Loucy (cell line): ENCODE data around the gene RUNX1.

ENCODE experiments used
- H2AFZ ChIP-seq: fragments of 200-600 bp; sonication (generic); 2 replicates; pipeline ENCODE4 v1.6.0; 2016; ENCODE audit warnings: antibody characterized with exemption, mild to moderate bottlenecking, low read length, moderate library complexity
- H3F3A ChIP-seq: fragments of 200-600 bp; 2 replicates; pipeline ENCODE4 v1.6.0; 2016; ENCODE audit warnings: antibody characterized with exemption, low read depth, mild to moderate bottlenecking
- H3K27me3 ChIP-seq: fragments of 200-600 bp; sonication (generic); 2 replicates; pipeline ENCODE4 v1.6.1; 2014; ENCODE audit warnings: low read length, mild to moderate bottlenecking; ENCODE audit not compliant: insufficient read depth, poor library complexity, severe bottlenecking
- H3K36me3 ChIP-seq: fragments of 200-600 bp; sonication (generic); 2 replicates; pipeline ENCODE4 v1.6.1; 2016; ENCODE audit warnings: low read length; ENCODE audit not compliant: insufficient read depth
- H3K4me1 ChIP-seq: fragments of 200-600 bp; sonication (generic); 2 replicates; pipeline ENCODE4 v1.5.1; 2014; ENCODE audit warnings: low read length, mild to moderate bottlenecking; ENCODE audit not compliant: insufficient read depth, poor library complexity, severe bottlenecking
- H3K4me2 ChIP-seq: fragments of 200-600 bp; sonication (generic); 2 replicates; pipeline ENCODE4 v1.6.0; 2014; ENCODE audit warnings: antibody characterized with exemption, low read length, low read depth, mild to moderate bottlenecking; ENCODE audit not compliant: poor library complexity, severe bottlenecking
- H3K4me3 ChIP-seq: fragments of 200-600 bp; sonication (generic); 2 replicates; pipeline ENCODE4 v1.5.1; 2014; ENCODE audit warnings: low read length, mild to moderate bottlenecking, mixed read lengths; ENCODE audit not compliant: poor library complexity, severe bottlenecking
- H3K79me2 ChIP-seq: fragments of 200-600 bp; sonication (generic); 2 replicates; pipeline ENCODE4 v1.6.1; 2014; ENCODE audit warnings: low read length; ENCODE audit not compliant: insufficient read depth
- H3K9ac ChIP-seq: fragments of 200-600 bp; sonication (generic); 2 replicates; pipeline ENCODE4 v1.6.0; 2014; ENCODE audit warnings: mild to moderate bottlenecking, low read depth, low read length, moderate library complexity; ENCODE audit not compliant: poor library complexity, severe bottlenecking
- H3K9me2 ChIP-seq: fragments of 200-600 bp; sonication (generic); replicated peaks from 2 replicates; pipeline ENCODE4 v1.6.1; 2016; ENCODE audit warnings: low read depth, low read length, mixed read lengths
- H3K9me3 ChIP-seq: fragments of 200-600 bp; sonication (generic); 2 replicates; pipeline ENCODE4 v1.6.1; 2014; ENCODE audit warnings: mild to moderate bottlenecking, antibody characterized with exemption, low read length, low read depth; ENCODE audit not compliant: insufficient read depth
- H4K20me1 ChIP-seq: fragments of 200-600 bp; sonication (generic); 2 replicates; pipeline ENCODE4 v1.6.0; 2014; ENCODE audit warnings: antibody characterized with exemption, low read length, mild to moderate bottlenecking; ENCODE audit not compliant: insufficient read depth, poor library complexity, severe bottlenecking
- EZH2phosphoT487 ChIP-seq: fragments of 200-600 bp; IDR thresholded peaks from 2 replicates; pipeline ENCODE4 v1.6.1; 2018; ENCODE audit warnings: antibody characterized with exemption, mild to moderate bottlenecking, moderate library complexity, borderline replicate concordance
- TF ChIP-seq, protein P1 (sequence below): fragments of 200-600 bp; sonication (generic); conservative IDR thresholded peaks from 2 replicates; pipeline ENCODE4 v1.5.1; 2014; ENCODE audit warnings: mild to moderate bottlenecking, antibody characterized with exemption, low read length

Gene RUNX1

DNA sequence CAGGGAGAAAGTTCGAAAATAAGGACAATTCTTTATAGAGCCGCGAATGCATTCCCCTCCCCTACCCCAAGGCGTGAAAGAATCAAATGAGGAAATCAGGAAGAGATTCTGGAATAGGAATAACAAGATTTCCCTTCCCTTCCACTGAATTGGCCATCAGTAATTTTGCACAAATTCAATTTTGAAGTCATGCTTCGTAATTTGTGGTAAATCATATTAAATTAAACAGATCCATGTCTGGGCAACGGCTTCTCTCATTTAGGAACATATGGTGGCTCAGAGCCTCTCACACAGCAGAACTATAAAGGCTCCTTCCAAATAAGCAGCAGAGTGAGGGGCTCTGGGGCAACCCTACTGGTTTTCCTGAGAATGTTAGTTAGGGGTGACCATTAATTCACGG lies 227.4 kb downstream of the RUNX1 start:
- no peaks in the 10 kb centered on the region for H3K27me3 ChIP-seq
- H3K79me2 ChIP-seq, result peaks cover 15% of the 10 kb centered on the region; the same call in 1 of the 2 replicates
- H3K4me3 ChIP-seq, result no peak overlapping the region
- no peak for TF ChIP-seq EZH2phosphoT487
- TF ChIP-seq, protein P1, sequence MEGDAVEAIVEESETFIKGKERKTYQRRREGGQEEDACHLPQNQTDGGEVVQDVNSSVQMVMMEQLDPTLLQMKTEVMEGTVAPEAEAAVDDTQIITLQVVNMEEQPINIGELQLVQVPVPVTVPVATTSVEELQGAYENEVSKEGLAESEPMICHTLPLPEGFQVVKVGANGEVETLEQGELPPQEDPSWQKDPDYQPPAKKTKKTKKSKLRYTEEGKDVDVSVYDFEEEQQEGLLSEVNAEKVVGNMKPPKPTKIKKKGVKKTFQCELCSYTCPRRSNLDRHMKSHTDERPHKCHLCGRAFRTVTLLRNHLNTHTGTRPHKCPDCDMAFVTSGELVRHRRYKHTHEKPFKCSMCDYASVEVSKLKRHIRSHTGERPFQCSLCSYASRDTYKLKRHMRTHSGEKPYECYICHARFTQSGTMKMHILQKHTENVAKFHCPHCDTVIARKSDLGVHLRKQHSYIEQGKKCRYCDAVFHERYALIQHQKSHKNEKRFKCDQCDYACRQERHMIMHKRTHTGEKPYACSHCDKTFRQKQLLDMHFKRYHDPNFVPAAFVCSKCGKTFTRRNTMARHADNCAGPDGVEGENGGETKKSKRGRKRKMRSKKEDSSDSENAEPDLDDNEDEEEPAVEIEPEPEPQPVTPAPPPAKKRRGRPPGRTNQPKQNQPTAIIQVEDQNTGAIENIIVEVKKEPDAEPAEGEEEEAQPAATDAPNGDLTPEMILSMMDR, result no peak
- H3F3A ChIP-seq, result no peaks in the 10 kb centered on the region
- H3K9me3 ChIP-seq, result no peaks in the 10 kb centered on the region
- H3K4me1 ChIP-seq, result peaks cover 9% of the 10 kb centered on the region
- H2AFZ ChIP-seq, result no peak overlapping the region
- H3K9ac ChIP-seq, result no peak overlapping the region
- H4K20me1 ChIP-seq, result peaks cover 60% of the 10 kb centered on the region
- H3K36me3 ChIP-seq, result peaks cover 94% of the 10 kb centered on the region
- H3K4me2 ChIP-seq, result no peak overlapping the region
- H3K9me2 ChIP-seq, result no peaks in the 10 kb centered on the region

DNA sequence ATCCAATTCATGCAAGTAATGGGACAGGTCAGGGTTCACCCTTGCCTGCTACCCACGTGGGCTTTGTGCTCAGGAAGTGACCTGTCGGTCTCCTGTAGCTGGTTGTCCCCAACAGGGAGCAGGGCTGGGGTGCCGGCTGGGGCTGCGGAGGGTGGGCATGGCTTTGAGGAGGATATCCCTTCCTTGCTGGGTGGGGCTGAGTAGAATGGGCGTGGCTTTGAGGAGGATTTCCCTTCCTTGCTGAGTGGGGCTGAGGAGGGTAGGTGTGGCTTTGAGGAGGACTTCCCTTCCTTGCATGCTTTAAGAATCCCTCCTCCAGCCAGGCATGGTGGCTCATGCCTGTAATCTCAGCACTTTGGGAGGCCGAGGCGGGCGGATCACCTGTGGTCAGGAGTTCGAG lies 229.1 kb downstream of the RUNX1 start:
- TF ChIP-seq EZH2phosphoT487, result no peak
- TF ChIP-seq, protein P1, result no peak
- H2AFZ ChIP-seq, result no peak overlapping the region
- H3F3A ChIP-seq, result no peaks in the 10 kb centered on the region
- H3K27me3 ChIP-seq, result no peaks in the 10 kb centered on the region
- no peak overlapping the region for H3K4me2 ChIP-seq
- H3K9me2 ChIP-seq, result no peaks in the 10 kb centered on the region
- no peaks in the 10 kb centered on the region for H3K9me3 ChIP-seq
- H3K36me3 ChIP-seq, result peaks cover 97% of the 10 kb centered on the region
- H3K9ac ChIP-seq, result no peak overlapping the region
- H4K20me1 ChIP-seq, result peaks cover 47% of the 10 kb centered on the region
- H3K4me3 ChIP-seq, result no peak overlapping the region
- peaks cover 12% of the 10 kb centered on the region; the same call in 1 of the 2 replicates for H3K79me2 ChIP-seq
- no peaks in the 10 kb centered on the region for H3K4me1 ChIP-seq

DNA sequence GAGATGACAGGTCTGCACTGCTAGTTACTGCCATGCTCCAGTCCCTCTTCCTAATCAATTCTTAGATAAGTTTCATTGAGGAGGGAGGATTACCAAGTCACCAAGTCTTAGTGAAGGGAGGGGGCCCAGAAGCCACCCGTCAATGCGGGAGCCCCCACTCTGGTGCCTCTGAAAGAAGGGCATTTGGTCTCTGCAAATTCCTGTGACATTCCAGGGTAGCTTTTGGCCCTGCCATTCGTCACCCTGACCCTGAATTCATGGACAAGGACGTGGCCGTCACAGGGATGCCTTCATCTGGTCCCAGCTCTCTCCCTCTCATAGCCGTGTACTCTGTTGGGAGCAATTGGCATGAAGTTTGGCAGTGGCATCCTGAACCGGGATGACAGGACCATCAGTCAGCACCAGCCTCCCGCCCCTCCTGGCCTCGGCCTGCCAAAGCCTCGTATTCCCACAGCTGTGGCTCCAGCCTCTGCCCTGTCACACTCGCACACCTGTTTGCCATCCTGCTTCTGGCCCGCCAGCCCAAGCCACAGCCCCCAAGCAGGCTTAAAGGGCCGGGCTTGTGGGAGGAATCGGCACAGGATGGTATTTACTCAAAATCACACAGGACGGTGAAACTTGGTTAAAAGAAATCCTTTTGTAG lies 229.6 kb downstream of the RUNX1 start:
- Histone ChIP-seq H3K36me3 (peaks cover 97% of the 10 kb centered on the region), H3K9me3 (no peaks in the 10 kb centered on the region), H3F3A (no peaks in the 10 kb centered on the region), H3K4me1 (no peaks in the 10 kb centered on the region), H3K9me2 (no peaks in the 10 kb centered on the region), H3K9ac (no peak overlapping the region), H3K4me3 (no peak overlapping the region), H3K27me3 (no peaks in the 10 kb centered on the region), H3K79me2 (peaks cover 18% of the 10 kb centered on the region; the same call in 1 of the 2 replicates), H4K20me1 (peaks cover 44% of the 10 kb centered on the region), H2AFZ (no peak overlapping the region), H3K4me2 (no peak overlapping the region)
- TF ChIP-seq EZH2phosphoT487, result no peak
- TF ChIP-seq, protein P1, result no peak
